ENCODE results near the gene S1PR1.
A peak's percentile ranks its signal among the peaks of the same experiment; 100 is the strongest.

Gene S1PR1

GRCh38 chr1:101242324-101243050 is 5.7 kb downstream of the S1PR1 start:
- TF ChIP-seq CTCF (IDR thresholded peaks at IDR 0.05; ENCODE audit: extremely low read depth, missing control alignments), result no peak
- no peak for DNase-seq (ENCODE audit: low spot score)

GRCh38 chr1:101243751-101244150 is 6.9 kb downstream of the S1PR1 start:
- DNase-seq (ENCODE audit: low spot score), result no peak
- no peak for TF ChIP-seq CTCF (IDR thresholded peaks at IDR 0.05; ENCODE audit: extremely low read depth, missing control alignments)

GRCh38 chr1:101244842-101245241 is 8.0 kb downstream of the S1PR1 start:
- no peak for TF ChIP-seq CTCF (IDR thresholded peaks at IDR 0.05; ENCODE audit: extremely low read depth, missing control alignments)
- no peak for DNase-seq (ENCODE audit: low spot score)

- no peak for DNase-seq (ENCODE audit: low spot score)
- TF ChIP-seq CTCF (IDR thresholded peaks at IDR 0.05; ENCODE audit: extremely low read depth, missing control alignments), result no peak
These were observed 8.6 kb downstream of the S1PR1 start for GRCh38 chr1:101245246-101245927.

- DNase-seq (ENCODE audit: low spot score), result peak; percentile 64
- no peak for TF ChIP-seq CTCF (IDR thresholded peaks at IDR 0.05; ENCODE audit: extremely low read depth, missing control alignments)
These were observed 10.8 kb downstream of the S1PR1 start for GRCh38 chr1:101247404-101248287.

GRCh38 chr1:101250222-101250621 is 13.4 kb downstream of the S1PR1 start:
- DNase-seq (ENCODE audit: low spot score), result no peak
- no peak for TF ChIP-seq CTCF (IDR thresholded peaks at IDR 0.05; ENCODE audit: extremely low read depth, missing control alignments)

Measured in GM20000 (cell line).